ENCODE measurements around the gene CDC42EP4.

GRCh38 chr17:73324711-73325526, 13.1 kb upstream of the CDC42EP4 start:
- no peak for TF ChIP-seq CTCF (IDR thresholded peaks at IDR 0.05)
- TF ChIP-seq POLR2A (IDR thresholded peaks at IDR 0.05): no peak

All from tibial nerve (tissue), 3 donors.